Endodermal cell (in vitro differentiated cells): ENCODE measurements around the gene CNOT1. TPM values are rescaled to one million over a fixed set of nuclear protein-coding genes. Genes with fewer than 3 reads are reported as not detected.

Experiments used
- DNase-seq: peaks from one replicate; pipeline ENCODE4 v3.0.0-alpha.2; 2017
- H3K27ac ChIP-seq: 2 replicates; pipeline ENCODE4 v1.5.1; 2013; ENCODE audit warnings: mild to moderate bottlenecking, low read depth, low read length, moderate library complexity
- H3K27me3 ChIP-seq: 2 replicates; pipeline ENCODE4 v1.6.1; 2013; ENCODE audit warnings: mild to moderate bottlenecking, low read length, moderate library complexity; ENCODE audit not compliant: insufficient read depth, control insufficient read depth, poor library complexity, severe bottlenecking
- H3K36me3 ChIP-seq: 2 replicates; pipeline ENCODE4 v1.7.0; 2013; ENCODE audit warnings: mild to moderate bottlenecking, low read length, moderate library complexity; ENCODE audit not compliant: control insufficient read depth, insufficient read depth
- H3K4me1 ChIP-seq: one replicate; pipeline ENCODE4 v1.7.0; 2013; ENCODE audit warnings: low read length; ENCODE audit not compliant: control insufficient read depth, insufficient read depth
- H3K4me3 ChIP-seq: 2 replicates; pipeline ENCODE4 v1.5.1; 2013; ENCODE audit warnings: mild to moderate bottlenecking, low read length, moderate library complexity
- H3K9ac ChIP-seq: 2 replicates; pipeline ENCODE4 v1.6.1; 2013; ENCODE audit warnings: mild to moderate bottlenecking, low read length, moderate library complexity; ENCODE audit not compliant: poor library complexity, severe bottlenecking; ENCODE audit errors: extremely low read depth
- H3K9me3 ChIP-seq: 2 replicates; pipeline ENCODE4 v1.6.1; 2013; ENCODE audit warnings: mild to moderate bottlenecking, low read length, moderate library complexity; ENCODE audit not compliant: control insufficient read depth
- H3K27ac Mint-ChIP-seq: 2 replicates; pipeline ENCODE4 v1.8.0; 2020; ENCODE audit warnings: mixed read lengths
- H3K27me3 Mint-ChIP-seq: 2 replicates; pipeline ENCODE4 v1.8.0; 2021; ENCODE audit warnings: mild to moderate bottlenecking, mixed read lengths; ENCODE audit not compliant: insufficient read depth
- H3K36me3 Mint-ChIP-seq: 2 replicates; pipeline ENCODE4 v1.8.0; 2020; ENCODE audit warnings: low read depth, mixed read lengths
- H3K4me1 Mint-ChIP-seq: 2 replicates; pipeline ENCODE4 v1.8.0; 2020; ENCODE audit warnings: mixed read lengths
- H3K4me3 Mint-ChIP-seq: 2 replicates; pipeline ENCODE4 v1.8.0; 2020; ENCODE audit warnings: mild to moderate bottlenecking, moderate library complexity, mixed read lengths
- H3K9me3 Mint-ChIP-seq: 2 replicates; pipeline ENCODE4 v1.8.0; 2020; ENCODE audit warnings: mild to moderate bottlenecking, mixed read lengths
- CTCF ChIP-seq: fragments of 200-600 bp; sonication (generic); conservative IDR thresholded peaks from 2 replicates; pipeline ENCODE4 v1.5.0; 2021; ENCODE audit warnings: antibody characterized with exemption, mild to moderate bottlenecking
- WGBS, 2 experiments: methylation state at CpG; one replicate each; pipeline versions ENCODE4 v1.1.5 to v1.1.7; 2013; ENCODE audit warnings: missing lambda C conversion rate in 2 of 2, mixed read lengths in 1 of 2; ENCODE audit not compliant: insufficient coverage in 1 of 2, insufficient read length in 1 of 2; 5-methylcytosine and 5-hydroxymethylcytosine counted together
- total RNA-seq, 2 donors: library from RNA; stranded (reverse); fragmentation: NEBNext Ultra II Directional in 1 of 2; extraction: Animal tissue kit (Norgen Biotek cat#: 25700) in 1 of 2; gene quantifications; 2 replicates in 1 of 2; 3 replicates in 1 of 2; pipeline ENCODE4 v1.2.1, GENCODE V29; 2021

The CNOT1 gene
- total RNA-seq, 2 donors from 2014 or later = 253 to 263 TPM

GRCh38 chr16:58584831-58585505, 44.7 kb downstream of the CNOT1 start:
- no peak for DNase-seq
- Histone ChIP-seq H3K27ac (no peak overlapping the region), H3K36me3 (peaks cover 97% of the 10 kb centered on the region), H3K9me3 (no peaks in the 10 kb centered on the region), H3K4me3 (no peak overlapping the region), H3K4me1 (no peaks in the 10 kb centered on the region), H3K9ac (no peak overlapping the region), H3K27me3 (no peaks in the 10 kb centered on the region)
- WGBS, 2 experiments = 88 to 96% methylated on average over 1 to 8 of the region's 8 CpGs
- TF ChIP-seq CTCF = no peak
- Mint-ChIP-seq H3K4me3 (no peak overlapping the region), H3K4me1 (peaks cover 10% of the 10 kb centered on the region), H3K36me3 (peaks cover 86% of the 10 kb centered on the region), H3K9me3 (peaks cover 11% of the 10 kb centered on the region), H3K27me3 (no peaks in the 10 kb centered on the region), H3K27ac (peak overlapping the region; percentile 64)

GRCh38 chr16:58582971-58583765, 46.5 kb downstream of the CNOT1 start:
- Histone ChIP-seq H3K9ac (no peak overlapping the region), H3K9me3 (no peaks in the 10 kb centered on the region), H3K27ac (no peak overlapping the region), H3K4me1 (no peaks in the 10 kb centered on the region), H3K36me3 (peaks cover 96% of the 10 kb centered on the region), H3K4me3 (no peak overlapping the region), H3K27me3 (no peaks in the 10 kb centered on the region)
- Mint-ChIP-seq H3K27ac (no peak overlapping the region), H3K4me3 (no peak overlapping the region), H3K4me1 (peaks cover 10% of the 10 kb centered on the region), H3K9me3 (peaks cover 11% of the 10 kb centered on the region), H3K27me3 (no peaks in the 10 kb centered on the region), H3K36me3 (peaks cover 87% of the 10 kb centered on the region)
- 89 to 93% methylated on average over 5 to 8 of the region's 8 CpGs for WGBS, 2 experiments
- TF ChIP-seq CTCF = no peak
- peak; percentile 63 for DNase-seq

GRCh38 chr16:58582133-58582532, 47.5 kb downstream of the CNOT1 start:
- no peak overlapping the region for H3K27ac Mint-ChIP-seq
- Histone ChIP-seq H3K27me3 (no peaks in the 10 kb centered on the region), H3K27ac (no peak overlapping the region), H3K4me3 (no peak overlapping the region), H3K4me1 (no peaks in the 10 kb centered on the region), H3K9ac (no peak overlapping the region), H3K9me3 (no peaks in the 10 kb centered on the region), H3K36me3 (peaks cover 96% of the 10 kb centered on the region)
- no peak overlapping the region for H3K4me3 Mint-ChIP-seq
- H3K4me1 Mint-ChIP-seq = peaks cover 10% of the 10 kb centered on the region
- peaks cover 11% of the 10 kb centered on the region for H3K9me3 Mint-ChIP-seq
- no peak for TF ChIP-seq CTCF
- peaks cover 87% of the 10 kb centered on the region for H3K36me3 Mint-ChIP-seq
- 93 to 95% methylated on average over 3 to 6 of the region's 6 CpGs for WGBS, 2 experiments
- no peaks in the 10 kb centered on the region for H3K27me3 Mint-ChIP-seq
- no peak for DNase-seq
